ENCODE data around the gene UBR4. TPM values are rescaled to one million over a fixed set of nuclear protein-coding genes. Genes with fewer than 3 reads are reported as not detected.
"Not testable (repeated sequence)": the region's sequence is repeated elsewhere in the genome, so short reads cannot be mapped to it uniquely, and the experiment has no call there.

The UBR4 gene
- total RNA-seq (100 to 1,000 TPM; 109 to 185 (median 128) TPM), polyA plus RNA-seq (100 to 1,000 TPM in 2 of 3 donors, 10 to 100 TPM in 1; 89.9 to 134 (median 118) TPM)
- long read RNA-seq, donor 1, partial matches to known transcripts, result 37 of 48 reads
- long read RNA-seq, donor 1, other reads (novel, unspliced or antisense), result 8 of 48 reads
- long read RNA-seq, donor 2, partial matches to known transcripts, result 61 of 67 reads
- long read RNA-seq, donor 2, other reads (novel, unspliced or antisense), result 5 of 67 reads

GRCh38 chr1:19209990-19210771 lies at the start of gene UBR4:
TSS of gene UBR4 (minus strand) at chr1:19210266. CDS start at chr1:19210248, 18 bp downstream.
- DNase-seq (peak; percentile 96 to 98), ATAC-seq (peak; percentile 94 to 97 (median 97))
- Histone ChIP-seq H3K27ac (peak within 1 kb of the TSS; percentile 91), H3K9me3 (no peaks in the 10 kb centered on the region), H3K4me3 (peak within 1 kb of the TSS; percentile 72), H3K27me3 (ENCODE audit: insufficient read depth in 3 of 3, low read length in 2 of 3) (no peaks in the 10 kb centered on the region), H3K4me1 (peaks cover 61% of the 10 kb centered on the region), H3K36me3 (ENCODE audit: insufficient read depth in 1 of 2, low read depth in 1 of 2) (peaks cover 0 to 25% of the 10 kb centered on the region in 2 donors)
- TF ChIP-seq CTCF (IDR thresholded peaks at IDR 0.05), result no peak
- WGBS, 3 donors, result 0 to 1% (median 0%) methylated on average over 57 to 80 of the region's 80 CpGs
- intact Hi-C loops (cut with DNase I), result loop anchor here in 1 of 2 donors (2.0 kb wide), 1 partner anchor 31 kb away; no protein-coding TSS in a partner anchor

GRCh38 chr1:19258353-19258752 lies 48.3 kb upstream of the UBR4 start:
- 90 to 95% (median 90%) methylated on average over 10 of the region's 10 CpGs for WGBS, 3 donors
- no peak overlapping the region for H3K27ac ChIP-seq
- no peaks in the 10 kb centered on the region for H3K27me3 ChIP-seq (ENCODE audit: insufficient read depth in 3 of 3, low read length in 2 of 3)

GRCh38 chr1:19257178-19257914 lies 47.3 kb upstream of the UBR4 start:
- no peak overlapping the region for H3K27ac ChIP-seq
- intact Hi-C loops (cut with DNase I), result loop anchor here in 1 of 2 donors (10.0 kb wide), 1 partner anchor 397 kb away; no protein-coding TSS in a partner anchor
- H3K9me3 ChIP-seq, result no peaks in the 10 kb centered on the region
- ATAC-seq (no peak), DNase-seq (no peak)
- peaks cover 13% of the 10 kb centered on the region for H3K4me1 ChIP-seq
- no peak overlapping the region for H3K4me3 ChIP-seq
- WGBS, 3 donors, result 71 to 77% (median 75%) methylated on average over 15 of the region's 15 CpGs
- no peaks in the 10 kb centered on the region for H3K27me3 ChIP-seq (ENCODE audit: insufficient read depth in 3 of 3, low read length in 2 of 3)
- no peak for TF ChIP-seq CTCF (IDR thresholded peaks at IDR 0.05)
- peaks cover 6 to 68% of the 10 kb centered on the region in 2 donors for H3K36me3 ChIP-seq (ENCODE audit: insufficient read depth in 1 of 2, low read depth in 1 of 2)

More at GRCh38 chr1:19258353-19258752, 48.3 kb upstream of the UBR4 start:
- Histone ChIP-seq H3K4me3 (no peak overlapping the region), H3K36me3 (ENCODE audit: insufficient read depth in 1 of 2, low read depth in 1 of 2) (peaks cover 6 to 68% of the 10 kb centered on the region in 2 donors), H3K9me3 (no peaks in the 10 kb centered on the region), H3K4me1 (peaks cover 3% of the 10 kb centered on the region)
- DNase-seq, result no peak
- no peak for TF ChIP-seq CTCF (IDR thresholded peaks at IDR 0.05)
- no peak for ATAC-seq
- intact Hi-C loops (cut with DNase I), result loop anchor here in 1 of 2 donors (10.0 kb wide), 1 partner anchor 396 kb away; no protein-coding TSS in a partner anchor

GRCh38 chr1:19256301-19256700 lies 46.2 kb upstream of the UBR4 start:
- H3K9me3 ChIP-seq; H3K4me3 ChIP-seq; ATAC-seq; DNase-seq; H3K27me3 ChIP-seq (ENCODE audit: insufficient read depth in 3 of 3, low read length in 2 of 3); H3K27ac ChIP-seq: not testable (repeated sequence)
- 92 to 97% (median 92%) methylated on average over 5 of the region's 5 CpGs for WGBS, 3 donors
- peaks cover 14% of the 10 kb centered on the region for H3K4me1 ChIP-seq
- H3K36me3 ChIP-seq (ENCODE audit: insufficient read depth in 1 of 2, low read depth in 1 of 2), result peaks cover 6 to 68% of the 10 kb centered on the region in 2 donors
- intact Hi-C loops (cut with DNase I), result loop anchor here in 1 of 2 donors (10.0 kb wide), 1 partner anchor 398 kb away; no protein-coding TSS in a partner anchor

All from psoas muscle (tissue), 8 donors.